K562 (cell line): Measurements from ENCODE around the gene GPX7. TPM values are rescaled to one million over a fixed set of nuclear protein-coding genes. Genes with fewer than 3 reads are reported as not detected.
A peak's percentile ranks its signal among the peaks of the same experiment; 100 is the strongest.

ENCODE experiments used
- CREM ChIP-seq: IDR thresholded peaks from 2 replicates; pipeline ENCODE4 v1.6.1; 2014; ENCODE audit warnings: antibody characterized with exemption, low read depth
- CSDE1 ChIP-seq, 2 experiments: fragments of 450-650 bp; IDR thresholded peaks; 2 replicates each; pipeline ENCODE4 v1.6.1; 2016; ENCODE audit warnings: mild to moderate bottlenecking in 1 of 2
- FOXA1 ChIP-seq: fragments of 450-650 bp; IDR thresholded peaks from 2 replicates; pipeline ENCODE4 v1.6.1; 2016; ENCODE audit warnings: mild to moderate bottlenecking, borderline replicate concordance
- GTF2A2 ChIP-seq: IDR thresholded peaks from 2 replicates; pipeline ENCODE4 v1.6.1; 2016; ENCODE audit warnings: mild to moderate bottlenecking, missing genetic modification characterization, missing compliant biosample characterization
- JUND ChIP-seq, 2 experiments: IDR thresholded peaks; 2 replicates in 1 of 2; 3 replicates in 1 of 2; pipeline ENCODE4 v1.6.1; 2011; ENCODE audit warnings: borderline replicate concordance in 2 of 2, low read depth in 2 of 2, low read length in 2 of 2, improper control_type of control experiment in 1 of 2, missing biosample characterization in 1 of 2, missing genetic modification characterization in 1 of 2, missing genetic modification reagents in 1 of 2
- KAT2B ChIP-seq: IDR thresholded peaks from one replicate; pipeline ENCODE4 v1.6.1; 2012; ENCODE audit warnings: low read depth, mild to moderate bottlenecking, control low read depth, inconsistent platforms, low read length, moderate library complexity
- LCOR ChIP-seq: sonication (generic); formaldehyde crosslinking; IDR thresholded peaks from 2 replicates; pipeline ENCODE4 v1.8.0; 2022; ENCODE audit warnings: mild to moderate bottlenecking, missing genetic modification reagents
- POLR2G ChIP-seq: fragments of 200-400 bp; formaldehyde crosslinking; IDR thresholded peaks from 2 replicates; pipeline ENCODE4 v1.6.1; 2017; ENCODE audit warnings: low read depth, mild to moderate bottlenecking, antibody characterized with exemption, low read length, moderate library complexity
- RBM39 ChIP-seq: fragments of 200-400 bp; formaldehyde crosslinking; optimal IDR thresholded peaks from 2 replicates; pipeline ENCODE3; 2018; ENCODE audit warnings: low read depth, low read length
- SAFB2 ChIP-seq: fragments of 200-400 bp; formaldehyde crosslinking; IDR thresholded peaks from 2 replicates; pipeline ENCODE4 v1.6.1; 2018; ENCODE audit warnings: borderline replicate concordance, low read length, low read depth, moderate library complexity; ENCODE audit not compliant: severe bottlenecking
- SRSF9 ChIP-seq: fragments of 200-400 bp; formaldehyde crosslinking; IDR thresholded peaks from 2 replicates; pipeline ENCODE4 v1.6.1; 2017; ENCODE audit warnings: low read depth, low read length, borderline replicate concordance
- ZBTB2 ChIP-seq: fragments of 450-650 bp; IDR thresholded peaks from 2 replicates; pipeline ENCODE4 v1.6.1; 2016; ENCODE audit warnings: antibody characterized with exemption
- ZBTB49 ChIP-seq: sonication (generic); formaldehyde crosslinking; IDR thresholded peaks from 2 replicates; pipeline ENCODE4 v1.8.0; 2022; ENCODE audit warnings: missing genetic modification reagents, mild to moderate bottlenecking, borderline replicate concordance
- ZNF174 ChIP-seq: fragments of 250-450 bp; sonication (Bioruptor Pico); IDR thresholded peaks from 2 replicates; pipeline ENCODE4 v1.4.0; 2020; ENCODE audit warnings: mild to moderate bottlenecking
- ZNF324 ChIP-seq: fragments of 250-450 bp; sonication (Bioruptor Pico); IDR thresholded peaks from 2 replicates; pipeline ENCODE4 v1.4.0; 2020; ENCODE audit warnings: mild to moderate bottlenecking
- ZNF592 ChIP-seq: fragments of 450-650 bp; IDR thresholded peaks from 2 replicates; pipeline ENCODE4 v1.6.1; 2017; ENCODE audit warnings: antibody characterized with exemption, mild to moderate bottlenecking
- ZNF668 ChIP-seq: fragments of 250-450 bp; sonication (Bioruptor Pico); IDR thresholded peaks from 2 replicates; pipeline ENCODE4 v1.8.0; 2022; ENCODE audit warnings: mild to moderate bottlenecking, inconsistent platforms
- ZNF764 ChIP-seq: fragments of 250-450 bp; sonication (Bioruptor Pico); IDR thresholded peaks from 2 replicates; pipeline ENCODE4 v1.4.0; 2020; ENCODE audit warnings: low read depth, mild to moderate bottlenecking, moderate library complexity
- ZZZ3 ChIP-seq: fragments of 450-650 bp; IDR thresholded peaks from 2 replicates; pipeline ENCODE4 v1.6.1; 2016; ENCODE audit warnings: antibody characterized with exemption, mild to moderate bottlenecking, moderate library complexity
- polyA plus RNA-seq, 8 experiments: library from polyadenylated mRNA; depleted of rRNA in 4 of 8; stranded (reverse) in 5 of 8; unstranded in 3 of 8; fragments of >200 nt; fragmentation: Nextera tagmentation in 2 of 8; fragmentation: Illumina TruSeq in 1 of 8; extraction: Ambion mirVana in 2 of 8; extraction: Trizol in 1 of 8; gene quantifications; 2 replicates each; pipeline versions ENCODE4 v1.2.1 to v1.2.3, GENCODE V29; 2011 to 2014; ENCODE audit warnings: inconsistent platforms in 1 of 8, missing spikeins in 1 of 8
- total RNA-seq, 7 experiments: library from RNA; depleted of rRNA in 6 of 7; stranded (reverse); fragments of >200 nt in 6 of 7; fragmentation: Illumina TruSeq in 2 of 7; extraction: Trizol in 2 of 7; gene quantifications; 2 replicates each; pipeline versions ENCODE4 v1.2.1 to v1.2.3, GENCODE V29; 2011 to 2021; ENCODE audit warnings: low replicate concordance in 1 of 7

GPX7 gene
- total and polyA plus RNA-seq, 9 of the 15 experiments (the other 6 are each of a cell fraction or from before 2014, with no cell fraction given) = 0.08 TPM; not detected in 8

GRCh38 chr1:52613636-52614373 is 11.6 kb downstream of the GPX7 start (continued):
- TF ChIP-seq ZBTB2 = peak; percentile 75
- no peak for TF ChIP-seq KAT2B
- TF ChIP-seq ZBTB49 (CRISPR knock-in tag) = no peak
- TF ChIP-seq ZNF174 (CRISPR knock-in tag) = no peak
- TF ChIP-seq POLR2G = no peak
- no peak for TF ChIP-seq LCOR (CRISPR knock-in tag)
- no peak for TF ChIP-seq SAFB2
- TF ChIP-seq ZNF592 = peak; percentile 61
- TF ChIP-seq RBM39 = no peak
- TF ChIP-seq SRSF9 = no peak
- 0 out of 2 replicates have a peak, but pooled peaks have one; percentile 19 for TF ChIP-seq ZNF668 (CRISPR knock-in tag)
- 0 out of 4 replicates have a peak, but pooled peaks of 1 of the 2 experiments have one; percentile 34 for TF ChIP-seq CSDE1 (IDR thresholded peaks at IDR 0.05)
- no peak for TF ChIP-seq GTF2A2
- no peak for TF ChIP-seq ZNF324
- no peak for TF ChIP-seq CREM
- TF ChIP-seq FOXA1 = no peak
- no peak for TF ChIP-seq ZNF764 (CRISPR knock-in tag)
- TF ChIP-seq JUND (IDR thresholded peaks at IDR 0.05; ENCODE audit: borderline replicate concordance, low read depth, low read length) = peak; percentile 66; the same call in 1 of the 2 replicates
- TF ChIP-seq JUND (tag; IDR thresholded peaks at IDR 0.05; ENCODE audit: borderline replicate concordance, low read depth, low read length) = peak; percentile 56; the same call in 1 of the 3 replicates
- no peak for TF ChIP-seq ZZZ3
